Measurements from ENCODE around the gene TCP10L.

DNA sequence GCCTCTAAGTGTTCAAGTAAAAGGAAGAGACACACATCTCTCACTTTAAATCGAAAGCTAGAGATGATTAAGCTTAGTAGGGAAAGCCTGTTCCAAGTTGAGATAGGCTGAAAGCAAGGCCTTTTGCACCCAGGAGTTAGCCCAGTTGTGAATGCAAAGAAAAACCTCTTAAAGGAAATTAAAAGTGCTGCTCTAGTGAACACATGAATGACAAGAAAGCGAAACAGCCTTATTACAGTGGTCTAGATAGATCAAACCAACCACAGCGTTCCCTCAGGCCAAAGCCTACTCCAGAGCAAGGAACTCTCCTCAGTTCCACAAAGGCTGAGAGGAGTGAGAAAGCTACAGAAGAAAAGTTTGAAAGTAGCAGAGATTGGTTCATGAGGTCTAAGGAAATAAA is 14.9 kb downstream of the TCP10L start:
- no peak for TF ChIP-seq CTCF (IDR thresholded peaks at IDR 0.05)
- no peak for TF ChIP-seq ZNF219 (CRISPR knock-in tag; IDR thresholded peaks at IDR 0.05; ENCODE audit: borderline replicate concordance)
- TF ChIP-seq, protein P1, sequence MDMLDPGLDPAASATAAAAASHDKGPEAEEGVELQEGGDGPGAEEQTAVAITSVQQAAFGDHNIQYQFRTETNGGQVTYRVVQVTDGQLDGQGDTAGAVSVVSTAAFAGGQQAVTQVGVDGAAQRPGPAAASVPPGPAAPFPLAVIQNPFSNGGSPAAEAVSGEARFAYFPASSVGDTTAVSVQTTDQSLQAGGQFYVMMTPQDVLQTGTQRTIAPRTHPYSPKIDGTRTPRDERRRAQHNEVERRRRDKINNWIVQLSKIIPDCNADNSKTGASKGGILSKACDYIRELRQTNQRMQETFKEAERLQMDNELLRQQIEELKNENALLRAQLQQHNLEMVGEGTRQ (CRISPR knock-in tag; IDR thresholded peaks at IDR 0.05): no peak
- no peak for TF ChIP-seq RELA (CRISPR knock-in tag; IDR thresholded peaks at IDR 0.05; ENCODE audit: borderline replicate concordance)
- no peak for TF ChIP-seq ZNF232 (CRISPR knock-in tag; IDR thresholded peaks at IDR 0.05)
- TF ChIP-seq MAX (CRISPR knock-in tag; IDR thresholded peaks at IDR 0.05): no peak
- TF ChIP-seq, protein P2, sequence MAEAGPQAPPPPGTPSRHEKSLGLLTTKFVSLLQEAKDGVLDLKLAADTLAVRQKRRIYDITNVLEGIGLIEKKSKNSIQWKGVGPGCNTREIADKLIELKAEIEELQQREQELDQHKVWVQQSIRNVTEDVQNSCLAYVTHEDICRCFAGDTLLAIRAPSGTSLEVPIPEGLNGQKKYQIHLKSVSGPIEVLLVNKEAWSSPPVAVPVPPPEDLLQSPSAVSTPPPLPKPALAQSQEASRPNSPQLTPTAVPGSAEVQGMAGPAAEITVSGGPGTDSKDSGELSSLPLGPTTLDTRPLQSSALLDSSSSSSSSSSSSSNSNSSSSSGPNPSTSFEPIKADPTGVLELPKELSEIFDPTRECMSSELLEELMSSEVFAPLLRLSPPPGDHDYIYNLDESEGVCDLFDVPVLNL (CRISPR knock-in tag; IDR thresholded peaks at IDR 0.05; ENCODE audit: borderline replicate concordance, low read depth): no peak
- TF ChIP-seq, protein P3, sequence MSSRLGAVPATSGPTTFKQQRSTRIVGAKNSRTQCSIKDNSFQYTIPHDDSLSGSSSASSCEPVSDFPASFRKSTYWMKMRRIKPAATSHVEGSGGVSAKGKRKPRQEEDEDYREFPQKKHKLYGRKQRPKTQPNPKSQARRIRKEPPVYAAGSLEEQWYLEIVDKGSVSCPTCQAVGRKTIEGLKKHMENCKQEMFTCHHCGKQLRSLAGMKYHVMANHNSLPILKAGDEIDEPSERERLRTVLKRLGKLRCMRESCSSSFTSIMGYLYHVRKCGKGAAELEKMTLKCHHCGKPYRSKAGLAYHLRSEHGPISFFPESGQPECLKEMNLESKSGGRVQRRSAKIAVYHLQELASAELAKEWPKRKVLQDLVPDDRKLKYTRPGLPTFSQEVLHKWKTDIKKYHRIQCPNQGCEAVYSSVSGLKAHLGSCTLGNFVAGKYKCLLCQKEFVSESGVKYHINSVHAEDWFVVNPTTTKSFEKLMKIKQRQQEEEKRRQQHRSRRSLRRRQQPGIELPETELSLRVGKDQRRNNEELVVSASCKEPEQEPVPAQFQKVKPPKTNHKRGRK (CRISPR knock-in tag; IDR thresholded peaks at IDR 0.05; ENCODE audit: borderline replicate concordance): no peak

Measured in WTC11 (cell line).